HepG2 (cell line): ENCODE results near the gene AKT3. TPM values are rescaled to one million over a fixed set of nuclear protein-coding genes. Genes with fewer than 3 reads are reported as not detected.

Experiments used
- ATAC-seq: fragments of 200-7000 bp; cut with Tn5 transposase; 3 replicates; pipeline ENCODE4 v1.9.1; 2020; ENCODE audit warnings: mild to moderate bottlenecking, moderate library complexity
- BruUV-seq: library from RNA; stranded (reverse); fragments of 400-500 nt; replicated peaks from 2 replicates; lab custom pipeline; 2021; lab: Mats Ljungman, UMichigan
- CTCF ChIA-PET: fragments of 300-600 bp; formaldehyde crosslinking; extraction: SDS; loops from one replicate; lab custom pipeline; 2021; ENCODE audit warnings: low total read pairs, inconsistent platforms, low intra/inter-chr PET ratio; lab: Yijun Ruan, JAX
- POLR2A ChIA-PET: fragments of 350-600 bp; sonication (Branson Sonifier 250); formaldehyde crosslinking; loops from one replicate; lab custom pipeline; 2020; ENCODE audit warnings: antibody characterized with exemption, inconsistent platforms; lab: Yijun Ruan, JAX
- DNase-seq: peaks from one replicate; pipeline ENCODE4 v3.0.0-alpha.2; 2015; ENCODE audit warnings: low spot score
- FAIRE-seq: peaks from 3 replicates; lab custom pipeline; 2011; peaks lifted over from hg19 to GRCh38; lab: Jason Lieb, UNC
- H2AFZ ChIP-seq: one replicate; pipeline ENCODE4 v1.6.1; 2011; ENCODE audit warnings: low read length, inconsistent platforms
- H3K27ac ChIP-seq: fragments of 300-600 bp; 3 replicates; pipeline ENCODE4 v1.8.0; 2011; ENCODE audit warnings: mixed run types, mild to moderate bottlenecking, mixed read lengths, low read length, inconsistent platforms; ENCODE audit not compliant: insufficient read depth; ENCODE audit errors: extremely low read length
- H3K27me3 ChIP-seq, 2 experiments: fragments of 200-600 bp in 1 of 2; 2 replicates in 1 of 2; 3 replicates in 1 of 2; pipeline versions ENCODE4 v1.6.0 to v1.8.0; 2011; ENCODE audit warnings: low read length in 2 of 2, mild to moderate bottlenecking in 2 of 2, moderate library complexity in 2 of 2, inconsistent platforms in 1 of 2; ENCODE audit not compliant: insufficient read depth in 2 of 2, control insufficient read depth in 1 of 2
- H3K36me3 ChIP-seq, 2 experiments: fragments of 200-600 bp in 1 of 2; replicated peaks in 1 of 2; 2 replicates in 1 of 2; 3 replicates in 1 of 2; pipeline versions ENCODE4 v1.5.1 to v1.8.0; 2011; ENCODE audit warnings: low read length in 2 of 2, inconsistent platforms in 1 of 2; ENCODE audit not compliant: insufficient read depth in 2 of 2, control insufficient read depth in 1 of 2
- H3K4me1 ChIP-seq: 2 replicates; pipeline ENCODE4 v1.5.1; 2012; ENCODE audit warnings: low read length, inconsistent platforms; ENCODE audit not compliant: insufficient read depth
- H3K4me2 ChIP-seq: 2 replicates; pipeline ENCODE4 v1.6.0; 2011; ENCODE audit warnings: low read depth, low read length, inconsistent platforms
- H3K4me3 ChIP-seq, 3 experiments: fragments of 200-600 bp in 1 of 3; sonication (generic), shearing (Covaris generic) in 1 of 3; replicated peaks in 1 of 3; 2 replicates each; pipeline ENCODE4 v1.5.1; 2011 to 2016; ENCODE audit warnings: low read length in 3 of 3, inconsistent platforms in 2 of 3, low read depth in 2 of 3, mild to moderate bottlenecking in 2 of 3, control low read depth in 1 of 3, mixed read lengths in 1 of 3; ENCODE audit not compliant: insufficient read depth in 1 of 3
- H3K79me2 ChIP-seq: one replicate; pipeline ENCODE4 v1.6.1; 2011; ENCODE audit warnings: low read length, inconsistent platforms; ENCODE audit not compliant: insufficient read depth
- H3K9ac ChIP-seq: 2 replicates; pipeline ENCODE4 v1.6.0; 2011; ENCODE audit warnings: mild to moderate bottlenecking, low read depth, low read length, inconsistent platforms; ENCODE audit not compliant: insufficient read depth
- H3K9me3 ChIP-seq: 2 replicates; pipeline ENCODE4 v1.5.1; 2012; ENCODE audit warnings: mild to moderate bottlenecking, low read length
- H4K20me1 ChIP-seq: 2 replicates; pipeline ENCODE4 v1.6.0; 2011; ENCODE audit warnings: inconsistent platforms, mild to moderate bottlenecking, low read length, moderate library complexity; ENCODE audit not compliant: insufficient read depth
- ATF2 ChIP-seq: sonication (generic); formaldehyde crosslinking; IDR thresholded peaks from 2 replicates; pipeline ENCODE4 v1.4.0; 2020; ENCODE audit warnings: missing genetic modification reagents
- FOSL1 ChIP-seq: sonication (generic); formaldehyde crosslinking; IDR thresholded peaks from 2 replicates; pipeline ENCODE4 v1.9.0; 2021; ENCODE audit warnings: missing genetic modification reagents, borderline replicate concordance
- FOXP4 ChIP-seq: sonication (generic); formaldehyde crosslinking; IDR thresholded peaks from 2 replicates; pipeline ENCODE4 v1.4.0; 2020; ENCODE audit warnings: missing genetic modification reagents
- GTF3A ChIP-seq: sonication (generic); formaldehyde crosslinking; conservative IDR thresholded peaks from 2 replicates; pipeline ENCODE4 v1.4.0; 2020; ENCODE audit warnings: mild to moderate bottlenecking, missing genetic modification reagents
- HOXD1 ChIP-seq: sonication (generic); formaldehyde crosslinking; IDR thresholded peaks from 2 replicates; pipeline ENCODE4 v1.5.0; 2020; ENCODE audit warnings: missing genetic modification reagents
- NR2F6 ChIP-seq, 2 experiments: IDR thresholded peaks; 2 replicates each; pipeline ENCODE4 v1.6.1; 2016; ENCODE audit warnings: antibody characterized with exemption in 1 of 2, mild to moderate bottlenecking in 1 of 2
- POLR2AphosphoS5 ChIP-seq: IDR thresholded peaks from 2 replicates; pipeline ENCODE4 v1.6.1; 2012; ENCODE audit warnings: low read depth, low read length
- ZNF20 ChIP-seq: sonication (generic); formaldehyde crosslinking; IDR thresholded peaks from 2 replicates; pipeline ENCODE4 v1.4.0; 2020; ENCODE audit warnings: mild to moderate bottlenecking, moderate library complexity, missing genetic modification reagents
- ZNF746 ChIP-seq: sonication (generic); formaldehyde crosslinking; IDR thresholded peaks from 2 replicates; pipeline ENCODE4 v1.8.0; 2022; ENCODE audit warnings: mild to moderate bottlenecking, missing genetic modification reagents
- WGBS: methylation state at CpG from one replicate; pipeline ENCODE4 v1.1.6; 2017; ENCODE audit warnings: low lambda C conversion rate; 5-methylcytosine and 5-hydroxymethylcytosine counted together
- in situ Hi-C: cut with HindIII; loops from 2 replicates; pipeline ENCODE4 v1.10.0; 2017; ENCODE audit warnings: low pct_unique_long_range_greater_than_20kb; ENCODE audit not compliant: extremely low pct_ligation_motif_present
- intact Hi-C: fragments of 100-400 bp; cut with micrococcal nuclease; formaldehyde crosslinking; loops from one replicate; pipeline ENCODE4 v1.10.0; 2022; ENCODE audit not compliant: unreplicated experiment
- polyA plus RNA-seq, 8 experiments: library from polyadenylated mRNA; depleted of rRNA in 3 of 8; stranded (reverse) in 7 of 8; unstranded in 1 of 8; fragments of >200 nt; fragmentation: Illumina TruSeq in 4 of 8; extraction: Trizol in 4 of 8; gene quantifications; 2 replicates each; pipeline versions ENCODE4 v1.2.1 to v1.2.3, GENCODE V29; 2011 to 2016; ENCODE audit warnings: low read depth in 4 of 8, missing spikeins in 1 of 8, mixed read lengths in 1 of 8; ENCODE audit not compliant: insufficient read depth in 1 of 8
- total RNA-seq, 5 experiments: library from RNA; depleted of rRNA; stranded (reverse); fragments of >200 nt; fragmentation: Illumina TruSeq; extraction: Trizol; gene quantifications; 2 replicates each; pipeline ENCODE4 v1.2.3, GENCODE V29; 2016; ENCODE audit warnings: low read depth in 1 of 5
- TF ChIP-seq, protein P1 (sequence below): IDR thresholded peaks from 2 replicates; pipeline ENCODE4 v1.6.1; 2016; ENCODE audit warnings: control low read depth

Gene AKT3
- total and polyA plus RNA-seq, 2 of the 13 experiments (the other 11 are each of a cell fraction or from before 2014, with no cell fraction given), result 0.07 TPM

GRCh38 chr1:243572940-243573339, 277.1 kb downstream of the AKT3 start:
- Histone ChIP-seq H2AFZ (no peak overlapping the region), H3K9me3 (no peaks in the 10 kb centered on the region), H3K4me1 (no peaks in the 10 kb centered on the region), H3K9ac (no peak overlapping the region), H4K20me1 (no peaks in the 10 kb centered on the region), H3K79me2 (no peaks in the 10 kb centered on the region), H3K4me2 (no peak overlapping the region), H3K27me3 (no peaks in the 10 kb centered on the region), H3K27ac (no peak overlapping the region), H3K36me3 (no peaks in the 10 kb centered on the region), H3K4me3 (no peak overlapping the region)
- WGBS, result 20% methylated on average over 7 of the region's 7 CpGs
- ChIA-PET CTCF (no interaction called here), POLR2A (no interaction called here)
- intact Hi-C loops (no loop called here), in situ Hi-C loops (no loop called here)
- ATAC-seq (no peak), FAIRE-seq (no peak), DNase-seq (no peak)
- TF ChIP-seq FOSL1, result no peak
- TF ChIP-seq HOXD1 (CRISPR knock-in tag), result no peak
- no peak for TF ChIP-seq ATF2 (CRISPR knock-in tag)
- TF ChIP-seq ZNF20 (CRISPR knock-in tag), result no peak
- no peak for TF ChIP-seq NR2F6 (IDR thresholded peaks at IDR 0.05)
- no peak for TF ChIP-seq NR2F6 (CRISPR knock-in tag; IDR thresholded peaks at IDR 0.05)
- no peak for TF ChIP-seq GTF3A
- TF ChIP-seq POLR2AphosphoS5, result no peak
- TF ChIP-seq, protein P1, sequence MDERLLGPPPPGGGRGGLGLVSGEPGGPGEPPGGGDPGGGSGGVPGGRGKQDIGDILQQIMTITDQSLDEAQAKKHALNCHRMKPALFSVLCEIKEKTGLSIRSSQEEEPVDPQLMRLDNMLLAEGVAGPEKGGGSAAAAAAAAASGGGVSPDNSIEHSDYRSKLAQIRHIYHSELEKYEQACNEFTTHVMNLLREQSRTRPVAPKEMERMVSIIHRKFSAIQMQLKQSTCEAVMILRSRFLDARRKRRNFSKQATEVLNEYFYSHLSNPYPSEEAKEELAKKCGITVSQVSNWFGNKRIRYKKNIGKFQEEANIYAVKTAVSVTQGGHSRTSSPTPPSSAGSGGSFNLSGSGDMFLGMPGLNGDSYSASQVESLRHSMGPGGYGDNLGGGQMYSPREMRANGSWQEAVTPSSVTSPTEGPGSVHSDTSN (CRISPR knock-in tag), result no peak
- no peak for TF ChIP-seq ZNF746
- no peak for TF ChIP-seq FOXP4 (CRISPR knock-in tag)
- BruUV-seq, result no TSS peak
